GM18508 (cell line): ENCODE measurements around the gene RNF38.
"Not testable (repeated sequence)": the region's sequence is repeated elsewhere in the genome, so short reads cannot be mapped to it uniquely, and the experiment has no call there.

Experiments
- ATAC-seq: cut with Tn5 transposase; IDR thresholded peaks from one replicate; pipeline ENCODE4 v1.9.1; 2021; ENCODE audit warnings: moderate number of reproducible peaks; ENCODE audit not compliant: insufficient read depth, unreplicated experiment

RNF38 gene

DNA sequence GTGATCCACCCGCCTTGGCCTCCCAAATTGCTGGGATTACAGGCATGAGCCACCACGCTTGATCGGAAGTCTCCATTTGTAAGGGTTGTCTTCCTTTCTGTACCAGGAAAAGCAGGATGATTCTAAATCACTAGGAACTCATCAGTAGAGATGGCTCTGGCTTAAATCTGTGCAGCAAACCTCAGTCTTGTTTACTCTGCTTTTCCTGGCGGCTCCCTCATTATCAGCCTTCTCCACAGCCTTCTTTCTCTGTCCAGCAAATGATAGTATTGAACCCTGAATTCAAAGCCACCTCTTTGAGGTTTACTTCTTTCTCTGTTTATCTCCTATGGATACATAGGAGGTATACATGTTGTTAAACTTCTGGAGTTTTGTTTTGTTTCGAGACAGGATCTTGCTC lies 98.8 kb downstream of the RNF38 start:
- no peak for ATAC-seq

- no peak for ATAC-seq
Observed at GRCh38 chr9:36298566-36298965, 101.5 kb downstream of the RNF38 start.

DNA sequence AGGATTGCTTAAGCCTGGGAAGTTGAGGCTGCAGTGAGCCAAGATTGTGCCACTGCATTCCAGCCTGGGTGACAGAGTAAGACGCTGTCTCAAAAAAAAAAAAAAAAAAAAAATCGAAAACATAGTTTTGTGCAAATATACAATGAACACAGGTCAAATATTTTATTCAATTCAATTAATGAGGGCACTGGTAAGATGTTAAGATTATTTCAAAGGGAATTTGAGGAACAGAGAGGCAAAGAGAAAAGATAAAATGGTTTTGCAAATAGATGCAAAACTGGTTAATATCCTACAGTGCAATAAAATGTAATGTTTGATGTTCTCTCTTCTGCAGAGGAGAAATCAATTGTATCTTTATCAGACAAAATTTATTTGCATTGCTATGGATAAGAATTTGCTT lies 102.3 kb downstream of the RNF38 start:
- no peak for ATAC-seq

DNA sequence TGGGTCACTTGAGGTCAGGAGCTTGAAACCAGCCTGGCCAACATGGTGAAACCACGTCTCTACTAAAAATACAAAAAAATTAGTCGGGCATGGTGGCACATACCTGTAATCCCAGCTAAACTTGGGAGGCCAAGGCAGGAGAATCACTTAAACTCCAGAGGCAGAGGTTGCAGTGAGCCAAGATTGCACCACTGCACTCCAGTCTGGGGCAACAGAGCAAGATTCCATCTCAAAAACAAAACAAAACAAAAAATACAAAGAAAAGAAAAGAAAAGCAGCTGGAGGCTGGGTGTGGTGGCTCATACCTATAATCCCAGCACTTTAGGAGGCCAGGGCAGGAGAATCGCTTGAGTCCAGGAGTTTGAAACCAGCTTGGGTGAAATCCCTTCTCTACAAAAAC lies 105.1 kb downstream of the RNF38 start:
- ATAC-seq = not testable (repeated sequence)

DNA sequence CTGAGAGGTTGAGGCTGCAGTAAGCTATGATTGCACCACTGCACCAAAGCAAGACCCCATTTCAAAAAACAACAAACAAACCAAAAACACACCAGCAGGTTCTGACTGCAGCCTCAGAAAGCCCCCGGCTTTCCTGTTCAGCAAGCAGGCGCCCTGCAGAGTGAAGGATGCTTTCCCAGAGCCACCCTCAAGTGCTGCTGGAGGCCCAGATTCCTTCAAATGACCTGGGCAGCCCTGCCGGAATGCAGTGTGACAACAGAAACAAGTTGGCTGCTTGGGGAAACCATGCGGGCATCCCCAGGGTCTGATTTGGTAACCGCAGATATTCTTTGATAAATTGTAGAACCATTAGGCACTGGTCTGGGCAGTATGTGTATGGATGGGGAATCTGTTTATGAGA lies 106.2 kb downstream of the RNF38 start:
- ATAC-seq = no peak

- ATAC-seq = no peak
Observed at GRCh38 chr9:36293171-36293570, 106.9 kb downstream of the RNF38 start.

- no peak for ATAC-seq
Observed at GRCh38 chr9:36292641-36293040, 107.4 kb downstream of the RNF38 start.

DNA sequence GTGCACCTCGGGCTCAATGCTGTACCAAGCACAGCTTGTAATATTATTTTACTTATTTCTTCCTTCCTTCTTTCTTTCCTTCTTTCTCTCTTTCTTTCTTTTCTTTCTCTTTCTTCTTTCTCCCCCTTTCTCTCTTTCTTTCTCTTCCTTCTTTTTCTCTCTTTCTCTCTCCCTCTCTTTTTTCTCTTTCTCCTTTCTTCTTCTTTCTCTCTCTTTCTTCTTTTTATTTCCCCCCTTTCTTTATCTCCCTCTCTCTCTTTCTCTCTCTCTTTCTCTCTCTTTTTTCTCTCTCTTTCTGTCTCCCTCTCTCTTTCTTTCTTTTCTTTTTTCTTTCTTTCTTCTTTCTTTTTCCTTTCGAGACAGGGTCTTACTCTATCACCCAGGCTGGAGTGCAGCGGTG lies 109.1 kb downstream of the RNF38 start:
- ATAC-seq = no peak

GRCh38 chr9:36289836-36290435 lies 110.1 kb downstream of the RNF38 start:
- no peak for ATAC-seq

DNA sequence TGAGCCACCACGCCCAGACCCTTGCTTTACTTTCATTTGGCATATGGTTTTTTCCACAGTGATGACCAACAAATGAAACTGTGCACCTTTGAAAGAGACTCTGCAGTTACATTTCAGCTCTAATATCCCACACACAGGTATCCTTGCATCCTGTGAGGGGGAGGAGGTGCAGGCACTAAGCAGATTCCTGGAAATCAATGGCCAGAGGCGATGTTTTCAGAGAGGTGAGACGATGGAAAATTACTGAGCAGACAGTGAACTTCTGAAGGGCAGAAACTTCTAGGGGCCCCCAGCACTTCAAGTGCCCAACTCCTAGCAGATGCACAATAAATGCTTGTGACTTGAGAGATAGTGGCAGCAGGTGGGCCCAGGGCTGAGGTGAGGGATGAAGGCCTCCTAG lies 112.0 kb downstream of the RNF38 start:
- no peak for ATAC-seq
